Measurements from ENCODE around the gene ZNF263. TPM values are rescaled to one million over a fixed set of nuclear protein-coding genes. Genes with fewer than 3 reads are reported as not detected.

Gene ZNF263
- total RNA-seq, 1 experiment from 2014 or later = 31.4 TPM

DNA sequence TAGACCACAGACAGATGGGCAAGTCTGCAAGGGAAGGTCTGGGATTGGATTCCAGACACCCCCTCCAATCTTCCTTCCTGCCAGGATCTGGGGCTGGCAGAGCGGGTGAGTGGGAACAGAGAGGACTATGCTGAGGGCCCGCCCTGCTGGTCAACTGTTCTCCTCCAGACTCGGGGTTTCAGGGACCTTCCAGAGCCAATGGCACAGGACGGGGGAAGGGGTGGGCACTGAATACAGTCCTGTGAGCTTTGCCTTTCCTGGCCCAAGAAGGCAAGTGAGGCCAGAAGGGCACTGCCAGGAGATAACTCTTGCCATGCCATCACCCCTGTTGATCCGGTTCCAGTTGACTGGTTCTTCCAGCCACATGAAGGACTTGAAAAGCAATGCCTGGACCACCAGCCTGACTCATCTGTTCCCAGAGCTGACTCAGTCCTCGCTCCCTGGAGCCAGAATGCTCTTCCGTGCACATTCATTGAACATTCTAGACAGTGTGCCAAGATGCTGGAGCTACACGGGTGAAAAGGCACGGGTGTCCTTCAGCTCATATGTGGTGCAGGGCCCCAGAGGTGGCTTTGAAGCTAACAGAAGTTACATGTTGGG, 26.3 kb upstream of the ZNF263 start:
- Histone ChIP-seq H2AFZ (ENCODE audit: low read depth, low read length, poor library complexity, severe bottlenecking) (no peak overlapping the region), H3K79me2 (ENCODE audit: insufficient read depth, low read length) (no peaks in the 10 kb centered on the region), H3K27me3 (ENCODE audit: insufficient read depth, low read length) (no peaks in the 10 kb centered on the region), H3K36me3 (ENCODE audit: control insufficient read depth in 1 of 2, insufficient read depth in 2 of 2, low read length in 2 of 2) (no peaks in the 10 kb centered on the region), H3K9ac (ENCODE audit: low read length) (no peak overlapping the region), H3K4me2 (ENCODE audit: low read length) (no peak overlapping the region), H3K4me3 (replicated peaks in 1 of 2; ENCODE audit: low read depth in 1 of 2, low read length in 2 of 2) (no peak overlapping the region), H3K9me2 (ENCODE audit: insufficient read depth) (no peaks in the 10 kb centered on the region), H3K27ac (ENCODE audit: low read depth, low read length) (no peak overlapping the region), H4K20me1 (ENCODE audit: insufficient read depth) (no peaks in the 10 kb centered on the region), H3K4me1 (ENCODE audit: control insufficient read depth in 1 of 2, insufficient read depth in 2 of 2, low read length in 2 of 2) (peaks cover 0 to 5% of the 10 kb centered on the region in 2 experiments; a peak in 1 of 4 replicates), H3K9me3 (ENCODE audit: control insufficient read depth in 1 of 2, insufficient read depth in 1 of 2, low read depth in 1 of 2, low read length in 2 of 2) (no peaks in the 10 kb centered on the region)
- ChIA-PET RAD21 (ENCODE audit: low non-redundant PET in 1 of 2, low total read pairs in 2 of 2, uncharacterized antibody in 2 of 2, unreplicated experiment in 2 of 2) (no interaction called here), CTCF (no interaction called here), POLR2A (no interaction called here)
- no peak for DNase-seq (ENCODE audit: low read depth, low spot score)
- intact Hi-C loops (cut with micrococcal nuclease) = no loop called here
- BruUV-seq (replicated peaks) = no TSS peak
- no peak for ATAC-seq
- TF ChIP-seq, protein P1, sequence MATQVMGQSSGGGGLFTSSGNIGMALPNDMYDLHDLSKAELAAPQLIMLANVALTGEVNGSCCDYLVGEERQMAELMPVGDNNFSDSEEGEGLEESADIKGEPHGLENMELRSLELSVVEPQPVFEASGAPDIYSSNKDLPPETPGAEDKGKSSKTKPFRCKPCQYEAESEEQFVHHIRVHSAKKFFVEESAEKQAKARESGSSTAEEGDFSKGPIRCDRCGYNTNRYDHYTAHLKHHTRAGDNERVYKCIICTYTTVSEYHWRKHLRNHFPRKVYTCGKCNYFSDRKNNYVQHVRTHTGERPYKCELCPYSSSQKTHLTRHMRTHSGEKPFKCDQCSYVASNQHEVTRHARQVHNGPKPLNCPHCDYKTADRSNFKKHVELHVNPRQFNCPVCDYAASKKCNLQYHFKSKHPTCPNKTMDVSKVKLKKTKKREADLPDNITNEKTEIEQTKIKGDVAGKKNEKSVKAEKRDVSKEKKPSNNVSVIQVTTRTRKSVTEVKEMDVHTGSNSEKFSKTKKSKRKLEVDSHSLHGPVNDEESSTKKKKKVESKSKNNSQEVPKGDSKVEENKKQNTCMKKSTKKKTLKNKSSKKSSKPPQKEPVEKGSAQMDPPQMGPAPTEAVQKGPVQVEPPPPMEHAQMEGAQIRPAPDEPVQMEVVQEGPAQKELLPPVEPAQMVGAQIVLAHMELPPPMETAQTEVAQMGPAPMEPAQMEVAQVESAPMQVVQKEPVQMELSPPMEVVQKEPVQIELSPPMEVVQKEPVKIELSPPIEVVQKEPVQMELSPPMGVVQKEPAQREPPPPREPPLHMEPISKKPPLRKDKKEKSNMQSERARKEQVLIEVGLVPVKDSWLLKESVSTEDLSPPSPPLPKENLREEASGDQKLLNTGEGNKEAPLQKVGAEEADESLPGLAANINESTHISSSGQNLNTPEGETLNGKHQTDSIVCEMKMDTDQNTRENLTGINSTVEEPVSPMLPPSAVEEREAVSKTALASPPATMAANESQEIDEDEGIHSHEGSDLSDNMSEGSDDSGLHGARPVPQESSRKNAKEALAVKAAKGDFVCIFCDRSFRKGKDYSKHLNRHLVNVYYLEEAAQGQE (IDR thresholded peaks at IDR 0.05; ENCODE audit: low read depth) = no peak
- TF ChIP-seq, protein P2, sequence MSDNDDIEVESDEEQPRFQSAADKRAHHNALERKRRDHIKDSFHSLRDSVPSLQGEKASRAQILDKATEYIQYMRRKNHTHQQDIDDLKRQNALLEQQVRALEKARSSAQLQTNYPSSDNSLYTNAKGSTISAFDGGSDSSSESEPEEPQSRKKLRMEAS (IDR thresholded peaks at IDR 0.05) = no peak
- TF ChIP-seq JUND (IDR thresholded peaks at IDR 0.05) = 0 out of 2 replicates have a peak, but pooled peaks have one; percentile 16
- TF ChIP-seq ELF1 (IDR thresholded peaks at IDR 0.05; ENCODE audit: borderline replicate concordance, low read depth) = no peak
- TF ChIP-seq CEBPB (IDR thresholded peaks at IDR 0.05; ENCODE audit: low read depth) = no peak
- no peak for TF ChIP-seq RAD21 (IDR thresholded peaks at IDR 0.05; ENCODE audit: low read depth)
- no peak for TF ChIP-seq EZH2phosphoT487 (IDR thresholded peaks at IDR 0.05; ENCODE audit: borderline replicate concordance)
- no peak for TF ChIP-seq CBX3 (IDR thresholded peaks at IDR 0.05; ENCODE audit: low read depth)
- TF ChIP-seq, protein P3, sequence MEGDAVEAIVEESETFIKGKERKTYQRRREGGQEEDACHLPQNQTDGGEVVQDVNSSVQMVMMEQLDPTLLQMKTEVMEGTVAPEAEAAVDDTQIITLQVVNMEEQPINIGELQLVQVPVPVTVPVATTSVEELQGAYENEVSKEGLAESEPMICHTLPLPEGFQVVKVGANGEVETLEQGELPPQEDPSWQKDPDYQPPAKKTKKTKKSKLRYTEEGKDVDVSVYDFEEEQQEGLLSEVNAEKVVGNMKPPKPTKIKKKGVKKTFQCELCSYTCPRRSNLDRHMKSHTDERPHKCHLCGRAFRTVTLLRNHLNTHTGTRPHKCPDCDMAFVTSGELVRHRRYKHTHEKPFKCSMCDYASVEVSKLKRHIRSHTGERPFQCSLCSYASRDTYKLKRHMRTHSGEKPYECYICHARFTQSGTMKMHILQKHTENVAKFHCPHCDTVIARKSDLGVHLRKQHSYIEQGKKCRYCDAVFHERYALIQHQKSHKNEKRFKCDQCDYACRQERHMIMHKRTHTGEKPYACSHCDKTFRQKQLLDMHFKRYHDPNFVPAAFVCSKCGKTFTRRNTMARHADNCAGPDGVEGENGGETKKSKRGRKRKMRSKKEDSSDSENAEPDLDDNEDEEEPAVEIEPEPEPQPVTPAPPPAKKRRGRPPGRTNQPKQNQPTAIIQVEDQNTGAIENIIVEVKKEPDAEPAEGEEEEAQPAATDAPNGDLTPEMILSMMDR (IDR thresholded peaks at IDR 0.05 in 2 of 3, conservative IDR thresholded peaks at IDR 0.05 in 1 of 3; ENCODE audit: borderline replicate concordance in 1 of 3, insufficient read depth in 1 of 3, low read depth in 2 of 3, low read length in 2 of 3) = no peak
- TF ChIP-seq SIN3A (IDR thresholded peaks at IDR 0.05; ENCODE audit: low read depth) = no peak
- TF ChIP-seq FOSL1 (IDR thresholded peaks at IDR 0.05; ENCODE audit: low read depth) = peak; percentile 21; the same call in 1 of the 2 replicates
